ENCODE measurements around the gene RAP1GDS1.
A peak's percentile ranks its signal among the peaks of the same experiment; 100 is the strongest.
"Not testable (repeated sequence)": the region's sequence is repeated elsewhere in the genome, so short reads cannot be mapped to it uniquely, and the experiment has no call there.

Gene RAP1GDS1

GRCh38 chr4:98444371-98444770, 183.2 kb downstream of the RAP1GDS1 start:
- no peak for DNase-seq

- no peak for DNase-seq
Observed at GRCh38 chr4:98446499-98447375, 185.6 kb downstream of the RAP1GDS1 start.

GRCh38 chr4:98447648-98448047, 186.5 kb downstream of the RAP1GDS1 start:
- DNase-seq: no peak

- DNase-seq: no peak
Observed at GRCh38 chr4:98448908-98449307, 187.7 kb downstream of the RAP1GDS1 start.

GRCh38 chr4:98452091-98452490, 190.9 kb downstream of the RAP1GDS1 start:
- DNase-seq: no peak

- not testable (repeated sequence) for DNase-seq
Observed at GRCh38 chr4:98457422-98457821, 196.2 kb downstream of the RAP1GDS1 start.

GRCh38 chr4:98461121-98461865, 200.1 kb downstream of the RAP1GDS1 start:
- DNase-seq: not testable (repeated sequence)

GRCh38 chr4:98462487-98462886, 201.3 kb downstream of the RAP1GDS1 start:
- no peak for DNase-seq

GRCh38 chr4:98466868-98467599, 205.8 kb downstream of the RAP1GDS1 start:
- DNase-seq: no peak

- peak in 12 of 14 donors; percentile 16 to 80 (median 56) for DNase-seq
Observed at GRCh38 chr4:98467627-98468072, 206.5 kb downstream of the RAP1GDS1 start.

GRCh38 chr4:98468709-98469108, 207.5 kb downstream of the RAP1GDS1 start:
- peak in 11 of 14 donors; percentile 13 to 51 (median 35) for DNase-seq

GRCh38 chr4:98469771-98470170, 208.6 kb downstream of the RAP1GDS1 start:
- no peak for DNase-seq

GRCh38 chr4:98470366-98470765, 209.2 kb downstream of the RAP1GDS1 start:
- no peak for DNase-seq

GRCh38 chr4:98470831-98471230, 209.6 kb downstream of the RAP1GDS1 start:
- DNase-seq: no peak

- DNase-seq: no peak
Observed at GRCh38 chr4:98473046-98473445, 211.9 kb downstream of the RAP1GDS1 start.

- DNase-seq: no peak
Observed at GRCh38 chr4:98474408-98474844, 213.2 kb downstream of the RAP1GDS1 start.

GRCh38 chr4:98476891-98477290, 215.7 kb downstream of the RAP1GDS1 start:
- no peak for DNase-seq

- not testable (repeated sequence) for DNase-seq
Observed at GRCh38 chr4:98479590-98479989, 218.4 kb downstream of the RAP1GDS1 start.

GRCh38 chr4:98480535-98480934, 219.4 kb downstream of the RAP1GDS1 start:
- DNase-seq: no peak

GRCh38 chr4:98481167-98481566, 220.0 kb downstream of the RAP1GDS1 start:
- peak in 8 of 14 donors; percentile 10 to 86 (median 26) for DNase-seq

- no peak for DNase-seq
Observed at GRCh38 chr4:98482503-98482846, 221.3 kb downstream of the RAP1GDS1 start.

Measured in C1 segment of cervical spinal cord (tissue), 14 donors.